ENCODE measurements around the gene EHBP1L1.

GRCh38 chr11:65585396-65586246 is 9.8 kb downstream of the EHBP1L1 start:
- TF ChIP-seq, protein P1, sequence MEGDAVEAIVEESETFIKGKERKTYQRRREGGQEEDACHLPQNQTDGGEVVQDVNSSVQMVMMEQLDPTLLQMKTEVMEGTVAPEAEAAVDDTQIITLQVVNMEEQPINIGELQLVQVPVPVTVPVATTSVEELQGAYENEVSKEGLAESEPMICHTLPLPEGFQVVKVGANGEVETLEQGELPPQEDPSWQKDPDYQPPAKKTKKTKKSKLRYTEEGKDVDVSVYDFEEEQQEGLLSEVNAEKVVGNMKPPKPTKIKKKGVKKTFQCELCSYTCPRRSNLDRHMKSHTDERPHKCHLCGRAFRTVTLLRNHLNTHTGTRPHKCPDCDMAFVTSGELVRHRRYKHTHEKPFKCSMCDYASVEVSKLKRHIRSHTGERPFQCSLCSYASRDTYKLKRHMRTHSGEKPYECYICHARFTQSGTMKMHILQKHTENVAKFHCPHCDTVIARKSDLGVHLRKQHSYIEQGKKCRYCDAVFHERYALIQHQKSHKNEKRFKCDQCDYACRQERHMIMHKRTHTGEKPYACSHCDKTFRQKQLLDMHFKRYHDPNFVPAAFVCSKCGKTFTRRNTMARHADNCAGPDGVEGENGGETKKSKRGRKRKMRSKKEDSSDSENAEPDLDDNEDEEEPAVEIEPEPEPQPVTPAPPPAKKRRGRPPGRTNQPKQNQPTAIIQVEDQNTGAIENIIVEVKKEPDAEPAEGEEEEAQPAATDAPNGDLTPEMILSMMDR (conservative IDR thresholded peaks at IDR 0.05 in 1 of 2, IDR thresholded peaks at IDR 0.05 in 1 of 2; ENCODE audit: low read depth in 1 of 2, low read length in 2 of 2), result no peak
- TF ChIP-seq EZH2 (IDR thresholded peaks at IDR 0.05; ENCODE audit: low read length, missing control alignments), result no peak

All from fibroblast of lung (primary cell).